ENCODE results near the gene ROBO1.

GRCh38 chr3:78736863-78737262, 1030.9 kb downstream of the ROBO1 start:
- TF ChIP-seq CTCF (optimal IDR thresholded peaks at IDR 0.05 in 1 of 3, IDR thresholded peaks at IDR 0.05 in 1 of 3, conservative IDR thresholded peaks at IDR 0.05 in 1 of 3; ENCODE audit: extremely low read depth in 1 of 3, insufficient read depth in 2 of 3, low read length in 3 of 3) (no peak), EZH2 (IDR thresholded peaks at IDR 0.05; ENCODE audit: low read length) (no peak)
